Stimulated activated CD4-positive, alpha-beta T cell treated with anti-CD3 and anti-CD28 coated beads, TNF-alpha, amount 100 ng/mL, for 4 hours (primary cell): ENCODE measurements around the gene C9orf72.

ENCODE experiments used
- DNase-seq, 3 experiments: peaks; one replicate each; pipeline ENCODE4 v3.0.0-alpha.2; 2020; ENCODE audit warnings: low read depth in 3 of 3

The C9orf72 gene

GRCh38 chr9:27538647-27539046, 34.6 kb downstream of the C9orf72 start:
- DNase-seq, result no peak

DNA sequence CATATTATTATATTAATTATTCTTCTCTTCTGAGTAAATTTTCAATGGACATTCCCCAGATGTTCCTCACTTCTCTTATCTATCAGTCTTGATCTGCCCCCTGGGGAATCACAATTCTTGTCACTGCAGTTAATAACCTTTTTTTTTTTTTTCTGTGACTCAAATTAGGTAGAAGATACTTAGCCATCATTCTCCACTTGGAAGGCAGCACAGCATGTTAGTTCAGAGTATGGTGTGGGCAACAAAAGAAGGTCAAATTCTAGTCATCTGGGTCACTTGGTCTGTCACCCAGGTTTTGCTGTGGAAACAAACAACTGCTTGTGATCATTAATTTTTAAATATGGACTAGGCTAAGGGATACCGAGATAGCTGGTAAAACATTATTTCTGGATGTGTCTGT, 35.5 kb downstream of the C9orf72 start:
- no peak for DNase-seq

DNA sequence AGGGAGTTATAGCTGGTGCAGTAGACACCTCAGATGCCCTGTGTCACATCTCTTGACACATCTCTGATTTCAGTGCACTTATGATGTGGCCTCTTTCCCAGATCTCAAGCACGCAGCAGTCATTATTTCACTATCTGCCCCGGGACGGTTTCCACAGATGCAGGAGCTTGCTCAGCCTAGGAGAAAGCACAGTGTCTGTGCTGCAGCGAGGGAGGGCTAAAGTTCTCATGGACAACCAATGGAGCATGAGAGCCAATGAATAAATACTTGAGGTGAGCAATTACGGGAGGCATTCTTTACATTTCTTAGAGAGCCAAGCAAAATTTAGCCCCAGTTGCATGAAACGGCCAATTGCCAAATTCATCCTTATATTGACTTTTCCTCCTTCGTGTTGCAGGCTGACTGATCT, 36.2 kb downstream of the C9orf72 start:
- no peak for DNase-seq

- no peak for DNase-seq
Measured at GRCh38 chr9:27536168-27536567, 37.1 kb downstream of the C9orf72 start.

GRCh38 chr9:27535701-27536118, 37.6 kb downstream of the C9orf72 start:
- no peak for DNase-seq

GRCh38 chr9:27534658-27535209, 38.5 kb downstream of the C9orf72 start:
- DNase-seq, result no peak

- no peak for DNase-seq
Measured at GRCh38 chr9:27534131-27534530, 39.1 kb downstream of the C9orf72 start.

GRCh38 chr9:27533311-27533710, 40.0 kb downstream of the C9orf72 start:
- no peak for DNase-seq

DNA sequence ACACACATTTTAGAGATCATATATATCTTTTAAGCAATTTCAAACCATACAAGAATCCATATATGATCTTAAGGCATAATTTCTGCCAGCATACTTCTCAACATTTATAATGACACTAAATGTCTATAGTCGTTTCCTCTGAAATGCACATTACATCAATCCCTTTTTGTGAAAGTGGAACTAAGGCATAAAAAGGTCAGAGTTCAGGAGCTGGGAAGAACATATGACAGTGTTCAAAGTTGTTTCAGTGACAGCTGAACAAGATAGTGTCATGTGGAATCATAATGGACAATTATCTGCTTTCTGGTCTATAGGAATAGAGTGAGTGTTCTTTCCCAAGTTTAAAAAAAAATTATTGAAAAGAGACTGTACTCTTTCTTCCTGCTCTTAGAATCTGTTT, 41.2 kb downstream of the C9orf72 start:
- DNase-seq, result no peak

- no peak for DNase-seq
Measured at GRCh38 chr9:27530915-27531755, 42.1 kb downstream of the C9orf72 start.

DNA sequence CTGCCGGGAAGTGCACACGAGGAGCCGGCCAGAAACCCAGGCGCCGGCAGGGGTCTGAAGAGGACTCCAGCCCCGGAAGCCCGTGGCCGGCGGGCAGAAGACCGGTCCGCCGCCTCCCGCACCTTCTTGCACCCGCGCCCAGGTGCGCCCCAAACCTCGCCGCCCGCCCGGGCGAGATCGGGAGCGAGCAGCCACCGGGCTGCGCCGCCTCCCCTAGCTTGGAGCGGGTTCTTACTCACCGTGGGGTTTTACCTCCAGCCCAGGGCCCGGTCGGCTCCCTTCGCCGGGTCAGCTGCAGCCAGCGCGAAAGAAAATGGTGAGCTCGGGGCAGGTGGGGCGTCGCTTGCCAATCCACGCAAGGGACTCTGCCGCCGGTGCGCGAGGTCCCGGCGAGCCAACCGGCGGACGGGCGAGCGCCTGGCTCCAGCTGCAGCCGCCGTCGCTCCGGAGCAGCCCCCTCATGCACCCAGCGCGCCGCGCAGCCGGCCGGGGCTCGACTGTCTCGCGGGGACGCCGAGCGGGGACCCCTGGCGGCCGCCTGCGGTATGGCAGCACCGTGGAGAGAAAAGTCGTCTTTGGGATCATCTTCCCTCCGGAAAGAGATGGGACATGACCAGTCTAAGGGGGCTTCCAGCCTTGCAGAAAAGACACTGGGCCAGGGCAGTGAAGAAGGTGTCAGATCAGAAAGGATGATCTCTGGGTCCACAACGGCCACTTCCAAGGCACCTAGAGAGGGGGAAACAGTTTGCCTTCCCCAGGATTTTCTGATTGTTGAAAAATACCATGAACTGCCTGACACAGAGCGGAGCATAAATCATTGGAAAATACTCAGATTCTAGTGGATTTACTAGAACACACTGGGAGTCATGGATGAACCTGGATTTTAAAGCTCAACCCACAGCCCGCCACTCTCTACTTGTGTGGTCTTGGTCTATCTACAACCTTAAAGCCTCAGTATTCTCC, 43.7 kb downstream of the C9orf72 start, which contains the start of gene MOB3B:
Gene MOB3B, minus strand, starts transcription at position 499 of the 963 bp plus-strand sequence. CDS start 74,264 bp downstream, outside the sequence.
- peak; percentile 54 to 67 (median 55) for DNase-seq

DNA sequence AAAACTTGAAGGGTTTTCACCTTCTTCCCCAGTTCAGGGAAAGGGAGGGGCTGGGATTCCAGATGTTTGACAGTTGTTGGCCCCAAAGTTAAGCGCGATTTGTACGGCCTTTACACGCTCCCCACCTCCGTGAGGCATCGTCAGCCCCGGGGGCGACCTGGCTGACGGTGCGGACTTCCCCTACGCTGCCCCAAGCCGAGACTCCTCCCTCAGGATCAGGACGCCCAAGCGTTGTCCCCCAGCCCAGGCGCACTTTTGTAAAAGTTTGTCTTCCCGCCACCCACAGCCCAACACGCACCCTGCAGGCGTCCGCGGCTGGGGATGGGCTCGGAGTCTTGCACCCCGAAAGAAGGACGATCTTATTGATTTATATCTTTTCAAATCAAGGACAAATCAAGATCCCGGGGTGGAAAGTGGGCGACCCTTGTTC, 44.4 kb downstream of the C9orf72 start:
- DNase-seq, result peak; percentile 13 to 19 (median 15)

GRCh38 chr9:27528076-27528885, 45.0 kb downstream of the C9orf72 start:
- peak; percentile 12 to 39 (median 25) for DNase-seq

DNA sequence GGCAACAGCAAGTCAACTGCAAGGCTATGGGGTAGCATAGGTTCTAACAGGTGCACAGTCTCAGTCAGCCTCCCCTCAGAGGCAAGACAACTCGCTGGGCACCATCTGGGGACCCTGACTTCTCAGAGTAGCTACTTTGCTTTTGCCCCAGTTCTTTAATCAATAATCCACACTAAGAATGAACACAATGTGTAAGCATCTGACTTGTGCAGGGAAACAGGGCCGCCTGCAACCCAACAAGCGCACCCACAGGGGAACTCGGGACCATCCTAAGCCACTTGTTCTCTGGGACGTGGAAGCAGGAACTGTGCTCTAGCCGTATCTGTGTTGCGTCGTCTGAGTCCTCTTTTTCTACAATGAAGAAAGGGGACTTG, 45.6 kb downstream of the C9orf72 start:
- no peak for DNase-seq

- DNase-seq, result no peak
Measured at GRCh38 chr9:27524236-27524635, 49.0 kb downstream of the C9orf72 start, which contains the start of gene IFNK. Gene IFNK, plus strand, starts transcription at chr9:27524290. Its CDS starts 47 bp downstream, at chr9:27524337.

DNA sequence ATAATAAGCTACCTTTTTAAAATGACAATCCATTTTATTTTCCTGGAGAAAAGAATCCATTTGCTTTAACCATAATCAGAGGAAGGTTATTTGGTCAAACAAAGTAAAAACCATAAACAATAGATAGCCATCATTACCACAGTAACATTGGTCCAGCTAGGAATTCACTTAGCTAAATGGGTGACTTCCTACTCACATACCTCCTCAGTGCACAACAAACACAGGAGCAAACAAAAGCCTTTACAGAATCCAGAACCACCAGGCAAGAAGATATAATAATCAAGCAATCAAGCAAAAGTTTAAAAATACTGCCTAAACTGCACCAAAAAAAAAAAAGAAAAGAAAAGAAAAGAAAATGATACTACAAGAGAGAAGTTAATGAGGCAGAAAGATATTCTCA, 50.1 kb downstream of the C9orf72 start:
- no peak for DNase-seq

GRCh38 chr9:27520986-27521385, 52.3 kb downstream of the C9orf72 start:
- DNase-seq, result no peak

GRCh38 chr9:27519466-27520465, 53.5 kb downstream of the C9orf72 start:
- DNase-seq, result no peak

GRCh38 chr9:27518809-27519208, 54.5 kb downstream of the C9orf72 start:
- no peak for DNase-seq

- DNase-seq, result no peak
Measured at GRCh38 chr9:27518006-27518405, 55.3 kb downstream of the C9orf72 start.
